Prostate gland (tissue), 2 donors: Measurements from ENCODE around the gene MLC1.

Experiments
- POLR2AphosphoS5 ChIP-seq: sonication (generic); formaldehyde crosslinking; IDR thresholded peaks from one replicate; pipeline ENCODE4 v1.6.1; 2017; ENCODE audit warnings: antibody characterized with exemption
- TF ChIP-seq, protein P1 (sequence below), 4 experiments: fragments of 200-600 bp in 2 of 4; fragments of 450-650 bp in 2 of 4; sonication (generic) in 2 of 4; IDR thresholded peaks; 1 replicate in 3 of 4; 2 replicates in 1 of 4; pipeline ENCODE4 v1.5.1; 2016 to 2019; ENCODE audit warnings: antibody characterized with exemption in 4 of 4, mild to moderate bottlenecking in 2 of 4, moderate library complexity in 2 of 4

DNA sequence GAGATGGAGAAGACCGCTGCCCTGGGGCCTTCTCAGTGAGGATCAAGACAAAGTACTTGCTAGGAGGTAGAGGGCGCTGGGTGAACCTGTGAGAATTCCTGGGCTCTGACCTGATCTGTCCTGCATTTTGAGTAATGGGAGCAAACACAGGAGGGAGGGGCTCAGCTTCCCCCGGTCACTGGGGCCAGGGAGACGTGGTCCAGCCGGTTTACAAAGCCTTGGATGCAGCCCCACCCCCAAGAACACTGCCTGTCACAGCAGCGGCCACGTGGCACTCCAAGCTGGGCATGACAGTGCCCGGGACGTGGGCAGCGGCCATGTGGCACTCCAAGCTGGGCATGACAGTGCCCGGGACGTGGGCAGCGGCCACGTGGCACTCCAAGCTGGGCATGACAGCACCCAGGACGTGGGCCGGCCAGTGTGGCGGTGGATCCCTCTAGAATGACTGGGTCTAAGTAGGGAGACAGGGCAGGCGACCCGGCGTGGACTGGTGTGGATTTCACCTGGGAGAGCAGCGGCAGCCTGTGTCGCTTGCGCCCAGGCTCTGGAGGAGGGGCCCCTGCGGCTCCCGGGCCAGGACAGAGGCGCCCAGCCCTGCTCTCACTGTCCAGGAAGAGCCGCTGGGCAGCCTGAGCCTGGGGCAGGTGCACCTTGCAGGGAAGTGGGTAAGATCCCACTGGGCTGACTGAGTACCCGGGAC, 24.6 kb downstream of the MLC1 start:
- no peak for TF ChIP-seq POLR2AphosphoS5
- TF ChIP-seq, protein P1, sequence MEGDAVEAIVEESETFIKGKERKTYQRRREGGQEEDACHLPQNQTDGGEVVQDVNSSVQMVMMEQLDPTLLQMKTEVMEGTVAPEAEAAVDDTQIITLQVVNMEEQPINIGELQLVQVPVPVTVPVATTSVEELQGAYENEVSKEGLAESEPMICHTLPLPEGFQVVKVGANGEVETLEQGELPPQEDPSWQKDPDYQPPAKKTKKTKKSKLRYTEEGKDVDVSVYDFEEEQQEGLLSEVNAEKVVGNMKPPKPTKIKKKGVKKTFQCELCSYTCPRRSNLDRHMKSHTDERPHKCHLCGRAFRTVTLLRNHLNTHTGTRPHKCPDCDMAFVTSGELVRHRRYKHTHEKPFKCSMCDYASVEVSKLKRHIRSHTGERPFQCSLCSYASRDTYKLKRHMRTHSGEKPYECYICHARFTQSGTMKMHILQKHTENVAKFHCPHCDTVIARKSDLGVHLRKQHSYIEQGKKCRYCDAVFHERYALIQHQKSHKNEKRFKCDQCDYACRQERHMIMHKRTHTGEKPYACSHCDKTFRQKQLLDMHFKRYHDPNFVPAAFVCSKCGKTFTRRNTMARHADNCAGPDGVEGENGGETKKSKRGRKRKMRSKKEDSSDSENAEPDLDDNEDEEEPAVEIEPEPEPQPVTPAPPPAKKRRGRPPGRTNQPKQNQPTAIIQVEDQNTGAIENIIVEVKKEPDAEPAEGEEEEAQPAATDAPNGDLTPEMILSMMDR (IDR thresholded peaks at IDR 0.05) = no peak
